ENCODE results near the gene SNORC. TPM values are rescaled to one million over a fixed set of nuclear protein-coding genes. Genes with fewer than 3 reads are reported as not detected.

The SNORC gene
- total and polyA plus RNA-seq, 9 of the 15 experiments (the other 6 are each of a cell fraction or from before 2014, with no cell fraction given), result 0.14 to 2.5 (median 0.72) TPM; not detected in 2

- no TSS peak for BruUV-seq (replicated peaks)
- TF ChIP-seq RNF2 (IDR thresholded peaks at IDR 0.05), result no peak
- TF ChIP-seq MEIS2 (IDR thresholded peaks at IDR 0.05; ENCODE audit: partially characterized antibody), result peak; percentile 9
- TF ChIP-seq GTF2A2 (tag; IDR thresholded peaks at IDR 0.05), result no peak
- TF ChIP-seq PRDM10 (IDR thresholded peaks at IDR 0.05; ENCODE audit: partially characterized antibody), result peak; percentile 40
- TF ChIP-seq PML (IDR thresholded peaks at IDR 0.05; ENCODE audit: low read length), result no peak
- TF ChIP-seq ELK3 (CRISPR knock-in tag; IDR thresholded peaks at IDR 0.05), result no peak
- TF ChIP-seq ZNF354B (CRISPR knock-in tag; IDR thresholded peaks at IDR 0.05), result no peak
- TF ChIP-seq PKNOX1 (IDR thresholded peaks at IDR 0.05), result peak; percentile 64; the same call in 1 of the 2 replicates
- TF ChIP-seq ZNF77 (CRISPR knock-in tag; IDR thresholded peaks at IDR 0.05), result no peak
- TF ChIP-seq ZNF184 (CRISPR knock-in tag; IDR thresholded peaks at IDR 0.05), result no peak
- no peak for TF ChIP-seq RHOXF2B (CRISPR knock-in tag; conservative IDR thresholded peaks at IDR 0.05)
- peak; percentile 72 for TF ChIP-seq USF2 (CRISPR knock-in tag; IDR thresholded peaks at IDR 0.05)
- no peak for TF ChIP-seq CBX1 (IDR thresholded peaks at IDR 0.05; ENCODE audit: low read depth)
Observed at GRCh38 chr2:232890896-232891601, 21.0 kb downstream of the SNORC start.

More at GRCh38 chr2:232890896-232891601, 21.0 kb downstream of the SNORC start:
- Histone ChIP-seq H3K79me2 (ENCODE audit: control insufficient read depth, insufficient read depth, low read length) (no peaks in the 10 kb centered on the region), H3K4me1 (replicated peaks in 1 of 2; ENCODE audit: control insufficient read depth in 2 of 2, insufficient read depth in 2 of 2, low read length in 2 of 2) (peaks cover 5 to 11% of the 10 kb centered on the region in 2 experiments; a peak in 3 of 5 replicates), H3K36me3 (ENCODE audit: control insufficient read depth, insufficient read depth, low read length) (no peaks in the 10 kb centered on the region), H4K20me1 (replicated peaks; ENCODE audit: control insufficient read depth, insufficient read depth, low read length) (no peaks in the 10 kb centered on the region), H2AFZ (ENCODE audit: low read depth, low read length) (peak overlapping the region; percentile 76), H3K9me3 (replicated peaks; ENCODE audit: control insufficient read depth, insufficient read depth, low read depth, low read length) (no peaks in the 10 kb centered on the region), H3K9me1 (ENCODE audit: control insufficient read depth, insufficient read depth, low read length) (no peaks in the 10 kb centered on the region), H3K27ac (ENCODE audit: extremely low read depth, low read depth, low read length) (no peak overlapping the region), H3K4me3 (no peak overlapping the region), H3K9ac (ENCODE audit: insufficient read depth in 1 of 2, low read depth in 2 of 2, low read length in 2 of 2) (peak overlapping the region in 1 of 2 experiments; percentile 81; a peak in 2 of 4 replicates), H3K27me3 (ENCODE audit: control insufficient read depth in 2 of 2, insufficient read depth in 2 of 2, low read length in 2 of 2) (peaks cover 3 to 62% of the 10 kb centered on the region in 2 experiments; a peak in 3 of 5 replicates), H3K4me2 (ENCODE audit: insufficient read depth, low read length) (peak overlapping the region; percentile 65)
- CTCF ChIA-PET (ENCODE audit: low intra/inter-chr PET ratio), result no interaction called here
- intact Hi-C loops (cut with micrococcal nuclease) (no loop called here), in situ Hi-C loops (cut with MboI) (no loop called here)
- FAIRE-seq (no peak), DNase-seq (ENCODE audit: extremely low read depth in 1 of 4, low spot score in 3 of 4) (peak; percentile 41 to 73 (median 58)), ATAC-seq (peak; percentile 89)
- WGBS (ENCODE audit: insufficient coverage, low coverage, missing lambda C conversion rate), result 22% methylated on average over 13 of the region's 23 CpGs
- POLR2A ChIA-PET, result interaction anchor here (0.5 to 0.7 kb wide), 4 partner anchors 11 to 345 kb away, joined by 3 to 4 read pairs (median 3); no protein-coding TSS in a partner anchor
